ENCODE data around the gene NRAP. TPM values are rescaled to one million over a fixed set of nuclear protein-coding genes. Genes with fewer than 3 reads are reported as not detected.

The NRAP gene
- total RNA-seq, 4 donors from 2014 or later = under 0.01 TPM; not detected in 3

DNA sequence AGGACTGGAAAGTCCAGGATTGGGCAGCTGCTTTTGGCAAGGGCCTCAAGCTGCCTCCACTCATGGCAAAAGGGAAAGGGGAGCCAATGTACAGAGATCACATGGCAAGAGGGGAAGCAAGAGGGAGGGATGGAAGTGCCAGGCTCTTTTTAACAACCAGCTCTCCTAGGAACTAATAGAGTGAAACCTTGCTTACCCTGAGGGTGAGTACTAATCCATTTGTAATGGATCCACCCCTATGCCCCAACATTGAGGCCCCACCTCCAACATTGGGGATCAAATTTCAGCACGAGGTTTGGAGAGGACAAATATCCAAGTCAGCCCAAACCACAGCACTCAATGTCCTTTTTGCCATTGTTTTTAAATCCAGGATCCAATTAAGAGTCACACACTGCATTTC lies 98.5 kb downstream of the NRAP start:
- WGBS, 2 donors = 0 to 3% methylated on average over 1 of the region's 1 CpG
- TF ChIP-seq, protein P1, sequence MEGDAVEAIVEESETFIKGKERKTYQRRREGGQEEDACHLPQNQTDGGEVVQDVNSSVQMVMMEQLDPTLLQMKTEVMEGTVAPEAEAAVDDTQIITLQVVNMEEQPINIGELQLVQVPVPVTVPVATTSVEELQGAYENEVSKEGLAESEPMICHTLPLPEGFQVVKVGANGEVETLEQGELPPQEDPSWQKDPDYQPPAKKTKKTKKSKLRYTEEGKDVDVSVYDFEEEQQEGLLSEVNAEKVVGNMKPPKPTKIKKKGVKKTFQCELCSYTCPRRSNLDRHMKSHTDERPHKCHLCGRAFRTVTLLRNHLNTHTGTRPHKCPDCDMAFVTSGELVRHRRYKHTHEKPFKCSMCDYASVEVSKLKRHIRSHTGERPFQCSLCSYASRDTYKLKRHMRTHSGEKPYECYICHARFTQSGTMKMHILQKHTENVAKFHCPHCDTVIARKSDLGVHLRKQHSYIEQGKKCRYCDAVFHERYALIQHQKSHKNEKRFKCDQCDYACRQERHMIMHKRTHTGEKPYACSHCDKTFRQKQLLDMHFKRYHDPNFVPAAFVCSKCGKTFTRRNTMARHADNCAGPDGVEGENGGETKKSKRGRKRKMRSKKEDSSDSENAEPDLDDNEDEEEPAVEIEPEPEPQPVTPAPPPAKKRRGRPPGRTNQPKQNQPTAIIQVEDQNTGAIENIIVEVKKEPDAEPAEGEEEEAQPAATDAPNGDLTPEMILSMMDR (IDR thresholded peaks at IDR 0.05) = no peak
- TF ChIP-seq POLR2A (IDR thresholded peaks at IDR 0.05) (no peak), EP300 (IDR thresholded peaks at IDR 0.05) (no peak)
- no peak overlapping the region for H3K4me3 ChIP-seq

DNA sequence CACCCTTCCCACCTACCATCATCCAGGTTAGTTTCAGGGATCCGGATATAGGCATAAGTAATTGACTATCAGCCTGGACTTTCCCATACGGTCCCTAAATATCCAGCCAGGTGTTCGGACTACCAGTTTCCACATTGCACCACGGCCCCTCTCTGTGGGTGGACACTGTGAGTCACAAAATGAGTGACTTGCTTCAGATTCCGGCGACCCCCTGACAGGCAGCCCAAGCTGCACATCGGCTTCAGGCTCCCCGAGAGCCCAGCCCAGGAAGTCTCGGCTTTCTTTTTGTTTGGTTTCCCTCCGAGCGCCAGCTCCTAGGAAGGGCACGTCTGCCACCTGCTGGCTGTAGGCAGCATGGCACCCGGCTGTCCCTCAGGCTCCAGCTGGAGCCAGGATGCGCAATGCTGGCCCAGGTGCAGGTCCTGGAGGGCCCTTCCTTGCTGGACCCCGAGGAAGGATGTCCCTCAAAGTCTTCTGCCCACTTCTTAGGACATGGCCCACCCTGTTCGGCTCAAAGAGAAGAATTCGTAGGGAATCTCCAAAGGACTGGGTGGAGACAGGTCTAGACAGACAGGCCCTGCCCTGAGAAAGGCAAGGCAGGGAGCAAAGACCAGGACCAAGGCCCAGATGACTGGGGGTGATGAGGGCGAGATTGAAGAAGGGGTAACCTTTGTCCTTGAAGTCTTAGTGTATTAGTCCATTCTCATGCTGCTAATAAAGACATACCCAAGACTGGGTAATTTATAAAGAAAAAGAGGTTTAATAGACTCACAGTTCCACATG lies 100.3 kb downstream of the NRAP start:
- TF ChIP-seq POLR2A (IDR thresholded peaks at IDR 0.05) = no peak
- TF ChIP-seq, protein P1 (IDR thresholded peaks at IDR 0.05) = peak; percentile 94 to 99 (median 97)
- peak; percentile 58 to 77 for DNase-seq (ENCODE audit: low spot score in 2 of 2)
- WGBS, 2 donors = 7 to 12% methylated on average over 8 to 18 of the region's 18 CpGs
- no peaks in the 10 kb centered on the region for H3K36me3 ChIP-seq
- no peak overlapping the region for H3K27ac ChIP-seq
- H3K4me3 ChIP-seq = peak overlapping the region; percentile 24 to 51 (median 42)
- H3K27me3 ChIP-seq = no peaks in the 10 kb centered on the region
- peaks cover 0 to 4% (median 0%) of the 10 kb centered on the region in 4 donors for H3K4me1 ChIP-seq
- H3K9me3 ChIP-seq = no peaks in the 10 kb centered on the region

More for the DNA sequence above, 98.5 kb downstream of the NRAP start:
- DNase-seq (ENCODE audit: low spot score in 2 of 2) = no peak
- H3K27ac ChIP-seq = no peak overlapping the region
- H3K27me3 ChIP-seq = no peaks in the 10 kb centered on the region
- peaks cover 0 to 4% (median 0%) of the 10 kb centered on the region in 4 donors for H3K4me1 ChIP-seq
- no peaks in the 10 kb centered on the region for H3K36me3 ChIP-seq
- H3K9me3 ChIP-seq = no peaks in the 10 kb centered on the region

- TF ChIP-seq, protein P1 (IDR thresholded peaks at IDR 0.05) = no peak
- TF ChIP-seq POLR2A (IDR thresholded peaks at IDR 0.05) (no peak), EP300 (IDR thresholded peaks at IDR 0.05) (no peak)
- DNase-seq (ENCODE audit: low spot score in 2 of 2) = no peak
- WGBS, 2 donors = 89 to 94% methylated on average over 5 of the region's 5 CpGs
- Histone ChIP-seq H3K4me3 (no peak overlapping the region), H3K9me3 (no peaks in the 10 kb centered on the region), H3K4me1 (peaks cover 0 to 11% (median 0%) of the 10 kb centered on the region in 4 donors), H3K27ac (no peak overlapping the region), H3K36me3 (no peaks in the 10 kb centered on the region), H3K27me3 (no peaks in the 10 kb centered on the region)
These were observed 101.1 kb downstream of the NRAP start for GRCh38 chr10:113562704-113563103.

DNA sequence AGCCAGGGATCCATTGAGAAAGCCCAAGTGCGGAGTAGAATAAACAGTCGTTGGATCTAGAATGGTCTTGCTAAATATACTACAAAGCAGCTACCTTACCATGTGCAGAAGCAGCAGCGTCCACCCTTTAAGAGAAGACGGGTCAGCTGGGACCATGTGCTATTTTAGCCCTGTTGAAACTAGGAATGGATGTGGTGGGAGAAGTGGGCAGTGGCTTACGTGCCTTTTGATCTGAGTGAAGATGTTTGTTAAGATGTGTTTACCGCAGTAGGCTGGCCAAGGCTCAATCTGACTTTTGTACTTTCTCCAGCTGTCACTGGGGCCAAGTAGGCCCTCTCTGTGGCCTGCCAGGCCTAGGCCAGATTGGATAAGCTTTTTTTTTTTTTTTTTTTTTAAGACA lies 101.8 kb downstream of the NRAP start:
- no peaks in the 10 kb centered on the region for H3K9me3 ChIP-seq
- no peaks in the 10 kb centered on the region for H3K36me3 ChIP-seq
- H3K4me3 ChIP-seq = no peak overlapping the region
- 67 to 80% methylated on average over 6 of the region's 6 CpGs for WGBS, 2 donors
- no peak overlapping the region for H3K27ac ChIP-seq
- TF ChIP-seq POLR2A (IDR thresholded peaks at IDR 0.05) = no peak
- TF ChIP-seq, protein P1 (IDR thresholded peaks at IDR 0.05) = no peak
- no peak for TF ChIP-seq EP300 (IDR thresholded peaks at IDR 0.05)
- H3K27me3 ChIP-seq = no peaks in the 10 kb centered on the region
- no peak for DNase-seq (ENCODE audit: low spot score in 2 of 2)
- peaks cover 0 to 18% (median 0%) of the 10 kb centered on the region in 4 donors for H3K4me1 ChIP-seq

- TF ChIP-seq, protein P1 (IDR thresholded peaks at IDR 0.05) = no peak
- TF ChIP-seq EP300 (IDR thresholded peaks at IDR 0.05) = no peak
- TF ChIP-seq POLR2A (IDR thresholded peaks at IDR 0.05) = no peak
- no peaks in the 10 kb centered on the region for H3K36me3 ChIP-seq
- no peaks in the 10 kb centered on the region for H3K27me3 ChIP-seq
- DNase-seq (ENCODE audit: low spot score in 2 of 2) = no peak
- H3K4me3 ChIP-seq = no peak overlapping the region
- 90 to 93% methylated on average over 3 of the region's 3 CpGs for WGBS, 2 donors
- H3K4me1 ChIP-seq = peaks cover 0 to 20% (median 0%) of the 10 kb centered on the region in 4 donors
- H3K27ac ChIP-seq = no peak overlapping the region
- H3K9me3 ChIP-seq = no peaks in the 10 kb centered on the region
These were observed 102.6 kb downstream of the NRAP start for GRCh38 chr10:113561214-113561613.
